HG03460 (cell line): Measurements from ENCODE around the gene ZNF492.

Experiments
- ATAC-seq: cut with Tn5 transposase; IDR thresholded peaks from one replicate; pipeline ENCODE4 v1.9.1; 2021; ENCODE audit not compliant: unreplicated experiment

ZNF492 gene

GRCh38 chr19:22633706-22634449, at the start of gene ZNF492:
ZNF492 (plus strand) TSS chr19:22634324; CDS start chr19:22653400, 19,076 bp downstream.
- ATAC-seq: peak; percentile 74

- no peak for ATAC-seq
Measured at GRCh38 chr19:22595422-22595821, 38.7 kb upstream of the ZNF492 start.

GRCh38 chr19:22595918-22596341, 38.2 kb upstream of the ZNF492 start:
- no peak for ATAC-seq

- ATAC-seq: no peak
Measured at GRCh38 chr19:22600690-22601648, 33.2 kb upstream of the ZNF492 start.

GRCh38 chr19:22601906-22602630, 32.1 kb upstream of the ZNF492 start:
- ATAC-seq: no peak

- no peak for ATAC-seq
Measured at GRCh38 chr19:22602631-22603272, 31.4 kb upstream of the ZNF492 start.

GRCh38 chr19:22603518-22604440, 30.3 kb upstream of the ZNF492 start:
- ATAC-seq: no peak

- ATAC-seq: no peak
Measured at GRCh38 chr19:22604571-22605274, 29.4 kb upstream of the ZNF492 start.

GRCh38 chr19:22605275-22606211, 28.6 kb upstream of the ZNF492 start:
- ATAC-seq: no peak

- ATAC-seq: no peak
Measured at GRCh38 chr19:22606212-22606553, 27.9 kb upstream of the ZNF492 start.

GRCh38 chr19:22606954-22607652, 27.0 kb upstream of the ZNF492 start:
- no peak for ATAC-seq

GRCh38 chr19:22607653-22608430, 26.3 kb upstream of the ZNF492 start:
- no peak for ATAC-seq

- no peak for ATAC-seq
Measured at GRCh38 chr19:22608441-22608840, 25.7 kb upstream of the ZNF492 start.

- no peak for ATAC-seq
Measured at GRCh38 chr19:22609630-22610029, 24.5 kb upstream of the ZNF492 start.

- no peak for ATAC-seq
Measured at GRCh38 chr19:22610121-22610520, 24.0 kb upstream of the ZNF492 start.

- ATAC-seq: no peak
Measured at GRCh38 chr19:22612316-22612715, 21.8 kb upstream of the ZNF492 start.

GRCh38 chr19:22616659-22617058, 17.5 kb upstream of the ZNF492 start:
- ATAC-seq: no peak
